MM.1S (cell line): ENCODE measurements around the gene EOLA1.
"Not testable (repeated sequence)": the region's sequence is repeated elsewhere in the genome, so short reads cannot be mapped to it uniquely, and the experiment has no call there.

ENCODE experiments used
- EZH2 ChIP-seq: fragments of 300-600 bp; sonication (generic); optimal IDR thresholded peaks from 2 replicates; pipeline ENCODE3; 2017; ENCODE audit warnings: low read depth, mild to moderate bottlenecking, antibody characterized with exemption, low read length, mixed read lengths
- EZH2phosphoT487 ChIP-seq: fragments of 300-600 bp; sonication (generic); IDR thresholded peaks from 2 replicates; pipeline ENCODE4 v1.6.1; 2018; ENCODE audit warnings: antibody characterized with exemption, low read length
- TF ChIP-seq, protein P1 (sequence below): fragments of 300-600 bp; sonication (generic); IDR thresholded peaks from 2 replicates; pipeline ENCODE4 v1.5.1; 2016; ENCODE audit warnings: antibody characterized with exemption, low read length, mixed read lengths

DNA sequence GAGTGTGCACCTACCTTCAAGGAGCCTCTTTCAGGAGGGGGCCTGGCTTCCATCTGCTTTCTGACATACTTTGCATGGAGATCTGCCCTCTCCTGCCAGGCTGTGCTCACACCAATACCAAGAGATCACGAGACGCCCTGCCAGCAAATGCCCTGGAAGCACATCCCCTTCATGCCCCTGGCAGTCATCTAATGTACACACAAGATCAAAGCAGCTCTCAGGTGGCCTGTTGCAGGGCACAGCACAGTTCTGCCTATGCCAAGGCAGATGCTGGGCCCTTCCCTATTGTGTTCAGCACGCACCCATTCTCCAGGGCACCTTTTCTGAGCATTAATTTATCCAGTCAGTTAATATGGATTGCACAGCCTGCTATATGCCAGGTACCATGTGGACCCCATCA is 7.9 kb upstream of the EOLA1 start:
- TF ChIP-seq, protein P1, sequence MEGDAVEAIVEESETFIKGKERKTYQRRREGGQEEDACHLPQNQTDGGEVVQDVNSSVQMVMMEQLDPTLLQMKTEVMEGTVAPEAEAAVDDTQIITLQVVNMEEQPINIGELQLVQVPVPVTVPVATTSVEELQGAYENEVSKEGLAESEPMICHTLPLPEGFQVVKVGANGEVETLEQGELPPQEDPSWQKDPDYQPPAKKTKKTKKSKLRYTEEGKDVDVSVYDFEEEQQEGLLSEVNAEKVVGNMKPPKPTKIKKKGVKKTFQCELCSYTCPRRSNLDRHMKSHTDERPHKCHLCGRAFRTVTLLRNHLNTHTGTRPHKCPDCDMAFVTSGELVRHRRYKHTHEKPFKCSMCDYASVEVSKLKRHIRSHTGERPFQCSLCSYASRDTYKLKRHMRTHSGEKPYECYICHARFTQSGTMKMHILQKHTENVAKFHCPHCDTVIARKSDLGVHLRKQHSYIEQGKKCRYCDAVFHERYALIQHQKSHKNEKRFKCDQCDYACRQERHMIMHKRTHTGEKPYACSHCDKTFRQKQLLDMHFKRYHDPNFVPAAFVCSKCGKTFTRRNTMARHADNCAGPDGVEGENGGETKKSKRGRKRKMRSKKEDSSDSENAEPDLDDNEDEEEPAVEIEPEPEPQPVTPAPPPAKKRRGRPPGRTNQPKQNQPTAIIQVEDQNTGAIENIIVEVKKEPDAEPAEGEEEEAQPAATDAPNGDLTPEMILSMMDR, result not testable (repeated sequence)
- not testable (repeated sequence) for TF ChIP-seq EZH2, EZH2phosphoT487
